ENCODE results near the gene CNNM1. TPM values are rescaled to one million over a fixed set of nuclear protein-coding genes. Genes with fewer than 3 reads are reported as not detected.

CNNM1 gene
- total RNA-seq, 1 experiment from 2014 or later: not detected

- no peak for TF ChIP-seq EZH2 (IDR thresholded peaks at IDR 0.05; ENCODE audit: low read depth)
- CTCF ChIA-PET: no interaction called here
- no TSS peak for BruUV-seq (replicated peaks)
- Histone ChIP-seq H3K4me2 (no peak overlapping the region), H3K4me3 (no peak overlapping the region), H3F3A (ENCODE audit: insufficient read depth, low read depth) (no peaks in the 10 kb centered on the region), H3K4me1 (replicated peaks; ENCODE audit: insufficient read depth) (no peaks in the 10 kb centered on the region), H3K27ac (no peak overlapping the region), H4K20me1 (ENCODE audit: insufficient read depth) (no peaks in the 10 kb centered on the region), H3K79me2 (ENCODE audit: low read depth) (no peaks in the 10 kb centered on the region), H3K36me3 (ENCODE audit: low read depth) (no peaks in the 10 kb centered on the region), H2AFZ (no peak overlapping the region), H3K9me2 (ENCODE audit: insufficient read depth) (no peaks in the 10 kb centered on the region), H3K9me3 (ENCODE audit: insufficient read depth, low read depth) (no peaks in the 10 kb centered on the region), H3K27me3 (ENCODE audit: insufficient read depth, low read depth) (peaks cover 8% of the 10 kb centered on the region; the same call in 1 of the 2 replicates)
- POLR2A ChIA-PET (ENCODE audit: unreplicated experiment): no interaction called here
- no peak for DNase-seq
- intact Hi-C loops (cut with micrococcal nuclease; ENCODE audit: unreplicated experiment): no loop called here
Measured at GRCh38 chr10:99304862-99305229, 24.3 kb upstream of the CNNM1 start.

- Histone ChIP-seq H3K4me2 (no peak overlapping the region), H3K4me1 (replicated peaks; ENCODE audit: insufficient read depth) (no peaks in the 10 kb centered on the region), H3K79me2 (ENCODE audit: low read depth) (no peaks in the 10 kb centered on the region), H3K9me2 (ENCODE audit: insufficient read depth) (no peaks in the 10 kb centered on the region), H4K20me1 (ENCODE audit: insufficient read depth) (no peaks in the 10 kb centered on the region), H2AFZ (no peak overlapping the region), H3K27ac (no peak overlapping the region), H3K27me3 (ENCODE audit: insufficient read depth, low read depth) (0 out of 2 replicates have a peak, but pooled peaks cover 5% of the 10 kb centered on the region), H3K9me3 (ENCODE audit: insufficient read depth, low read depth) (no peaks in the 10 kb centered on the region), H3K36me3 (ENCODE audit: low read depth) (no peaks in the 10 kb centered on the region), H3K4me3 (no peak overlapping the region), H3F3A (ENCODE audit: insufficient read depth, low read depth) (no peaks in the 10 kb centered on the region)
- no peak for DNase-seq
- POLR2A ChIA-PET (ENCODE audit: unreplicated experiment): no interaction called here
- TF ChIP-seq CTCF (conservative IDR thresholded peaks at IDR 0.05) (no peak), EZH2 (IDR thresholded peaks at IDR 0.05; ENCODE audit: low read depth) (no peak)
- CTCF ChIA-PET: no interaction called here
- intact Hi-C loops (cut with micrococcal nuclease; ENCODE audit: unreplicated experiment): no loop called here
- BruUV-seq (replicated peaks): no TSS peak
Measured at GRCh38 chr10:99312501-99312900, 16.7 kb upstream of the CNNM1 start.

- Histone ChIP-seq H3F3A (ENCODE audit: insufficient read depth, low read depth) (no peaks in the 10 kb centered on the region), H3K4me1 (replicated peaks; ENCODE audit: insufficient read depth) (no peaks in the 10 kb centered on the region), H3K4me3 (no peak overlapping the region), H3K9me2 (ENCODE audit: insufficient read depth) (no peaks in the 10 kb centered on the region), H3K36me3 (ENCODE audit: low read depth) (no peaks in the 10 kb centered on the region), H2AFZ (no peak overlapping the region), H4K20me1 (ENCODE audit: insufficient read depth) (no peaks in the 10 kb centered on the region), H3K9me3 (ENCODE audit: insufficient read depth, low read depth) (no peaks in the 10 kb centered on the region), H3K79me2 (ENCODE audit: low read depth) (no peaks in the 10 kb centered on the region), H3K27me3 (ENCODE audit: insufficient read depth, low read depth) (0 out of 2 replicates have a peak, but pooled peaks cover 5% of the 10 kb centered on the region), H3K27ac (no peak overlapping the region), H3K4me2 (no peak overlapping the region)
- CTCF ChIA-PET: no interaction called here
- TF ChIP-seq EZH2 (IDR thresholded peaks at IDR 0.05; ENCODE audit: low read depth): no peak
- intact Hi-C loops (cut with micrococcal nuclease; ENCODE audit: unreplicated experiment): no loop called here
- POLR2A ChIA-PET (ENCODE audit: unreplicated experiment): no interaction called here
- DNase-seq: no peak
- no TSS peak for BruUV-seq (replicated peaks)
Measured at GRCh38 chr10:99315853-99316252, 13.3 kb upstream of the CNNM1 start.

- Histone ChIP-seq H2AFZ (no peak overlapping the region), H3K27ac (no peak overlapping the region), H3K4me1 (replicated peaks; ENCODE audit: insufficient read depth) (no peaks in the 10 kb centered on the region), H3K4me3 (no peak overlapping the region), H3F3A (ENCODE audit: insufficient read depth, low read depth) (no peaks in the 10 kb centered on the region), H4K20me1 (ENCODE audit: insufficient read depth) (no peaks in the 10 kb centered on the region), H3K27me3 (ENCODE audit: insufficient read depth, low read depth) (0 out of 2 replicates have a peak, but pooled peaks cover 5% of the 10 kb centered on the region), H3K36me3 (ENCODE audit: low read depth) (no peaks in the 10 kb centered on the region), H3K4me2 (no peak overlapping the region), H3K79me2 (ENCODE audit: low read depth) (no peaks in the 10 kb centered on the region), H3K9me2 (ENCODE audit: insufficient read depth) (no peaks in the 10 kb centered on the region), H3K9me3 (ENCODE audit: insufficient read depth, low read depth) (no peaks in the 10 kb centered on the region)
- DNase-seq: no peak
- ChIA-PET CTCF (no interaction called here), POLR2A (ENCODE audit: unreplicated experiment) (no interaction called here)
- intact Hi-C loops (cut with micrococcal nuclease; ENCODE audit: unreplicated experiment): no loop called here
- no peak for TF ChIP-seq EZH2 (IDR thresholded peaks at IDR 0.05; ENCODE audit: low read depth)
- TF ChIP-seq CTCF (conservative IDR thresholded peaks at IDR 0.05): no peak
- BruUV-seq (replicated peaks): no TSS peak
Measured at GRCh38 chr10:99316374-99316773, 12.8 kb upstream of the CNNM1 start.
